ENCODE results near the gene RPGRIP1L. TPM values are rescaled to one million over a fixed set of nuclear protein-coding genes. Genes with fewer than 3 reads are reported as not detected.

The RPGRIP1L gene
- total RNA-seq, 4 donors from 2014 or later = 1.9 to 3.4 (median 2.7) TPM

DNA sequence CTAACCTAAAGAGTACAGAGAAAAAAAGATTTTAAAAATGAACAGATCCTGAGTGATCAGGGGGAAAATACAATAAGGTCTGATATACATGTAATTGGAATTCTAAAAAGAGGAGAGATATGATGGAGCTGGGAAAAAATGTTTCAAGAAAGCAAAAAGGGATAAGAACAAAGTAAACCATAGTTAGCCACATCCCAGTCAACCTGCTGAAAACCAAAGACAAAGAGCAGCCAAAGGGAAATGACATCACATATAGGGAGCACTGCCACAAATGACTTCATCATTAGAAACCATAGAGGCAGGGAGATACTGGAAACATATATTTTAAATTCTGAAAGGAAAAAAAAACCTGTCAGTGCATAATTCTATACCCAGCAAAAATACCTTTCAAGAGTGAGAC, 131.9 kb downstream of the RPGRIP1L start:
- TF ChIP-seq, protein P1, sequence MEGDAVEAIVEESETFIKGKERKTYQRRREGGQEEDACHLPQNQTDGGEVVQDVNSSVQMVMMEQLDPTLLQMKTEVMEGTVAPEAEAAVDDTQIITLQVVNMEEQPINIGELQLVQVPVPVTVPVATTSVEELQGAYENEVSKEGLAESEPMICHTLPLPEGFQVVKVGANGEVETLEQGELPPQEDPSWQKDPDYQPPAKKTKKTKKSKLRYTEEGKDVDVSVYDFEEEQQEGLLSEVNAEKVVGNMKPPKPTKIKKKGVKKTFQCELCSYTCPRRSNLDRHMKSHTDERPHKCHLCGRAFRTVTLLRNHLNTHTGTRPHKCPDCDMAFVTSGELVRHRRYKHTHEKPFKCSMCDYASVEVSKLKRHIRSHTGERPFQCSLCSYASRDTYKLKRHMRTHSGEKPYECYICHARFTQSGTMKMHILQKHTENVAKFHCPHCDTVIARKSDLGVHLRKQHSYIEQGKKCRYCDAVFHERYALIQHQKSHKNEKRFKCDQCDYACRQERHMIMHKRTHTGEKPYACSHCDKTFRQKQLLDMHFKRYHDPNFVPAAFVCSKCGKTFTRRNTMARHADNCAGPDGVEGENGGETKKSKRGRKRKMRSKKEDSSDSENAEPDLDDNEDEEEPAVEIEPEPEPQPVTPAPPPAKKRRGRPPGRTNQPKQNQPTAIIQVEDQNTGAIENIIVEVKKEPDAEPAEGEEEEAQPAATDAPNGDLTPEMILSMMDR (IDR thresholded peaks at IDR 0.05; ENCODE audit: low read depth) = no peak

DNA sequence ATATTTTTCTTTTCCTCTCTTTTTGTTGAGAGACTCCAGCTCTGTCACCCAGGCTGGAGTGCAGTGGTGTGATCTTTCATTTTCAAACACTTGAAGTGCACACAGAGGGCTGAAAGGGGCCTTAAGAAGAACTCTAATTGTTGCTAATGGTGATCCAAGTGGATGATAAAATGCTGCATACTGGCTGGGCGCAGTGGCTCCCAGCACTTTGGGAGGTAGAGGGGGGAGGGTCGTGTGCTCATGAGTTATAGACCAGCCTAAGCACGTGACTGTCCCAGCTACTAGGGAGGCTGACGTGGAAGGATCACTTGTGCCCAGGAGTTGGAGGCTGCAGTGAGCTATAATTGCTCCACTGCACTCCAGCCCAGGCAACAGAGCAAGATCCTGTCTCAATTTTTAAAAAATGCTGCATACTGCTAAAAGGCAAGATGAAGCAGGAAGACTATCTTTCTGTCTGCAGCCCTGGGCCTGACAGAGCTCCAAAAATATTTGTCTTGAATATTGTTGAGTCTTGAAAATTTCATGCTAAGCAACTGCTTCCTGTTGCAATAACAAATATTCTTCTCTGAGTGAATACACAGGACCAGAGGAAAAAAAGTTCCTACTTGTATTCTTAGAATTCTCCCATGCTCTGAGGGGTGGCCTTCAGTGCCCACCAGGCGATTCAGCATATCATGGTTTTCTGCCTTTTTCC, 137.0 kb downstream of the RPGRIP1L start:
- TF ChIP-seq, protein P1 (IDR thresholded peaks at IDR 0.05; ENCODE audit: low read depth) = no peak

DNA sequence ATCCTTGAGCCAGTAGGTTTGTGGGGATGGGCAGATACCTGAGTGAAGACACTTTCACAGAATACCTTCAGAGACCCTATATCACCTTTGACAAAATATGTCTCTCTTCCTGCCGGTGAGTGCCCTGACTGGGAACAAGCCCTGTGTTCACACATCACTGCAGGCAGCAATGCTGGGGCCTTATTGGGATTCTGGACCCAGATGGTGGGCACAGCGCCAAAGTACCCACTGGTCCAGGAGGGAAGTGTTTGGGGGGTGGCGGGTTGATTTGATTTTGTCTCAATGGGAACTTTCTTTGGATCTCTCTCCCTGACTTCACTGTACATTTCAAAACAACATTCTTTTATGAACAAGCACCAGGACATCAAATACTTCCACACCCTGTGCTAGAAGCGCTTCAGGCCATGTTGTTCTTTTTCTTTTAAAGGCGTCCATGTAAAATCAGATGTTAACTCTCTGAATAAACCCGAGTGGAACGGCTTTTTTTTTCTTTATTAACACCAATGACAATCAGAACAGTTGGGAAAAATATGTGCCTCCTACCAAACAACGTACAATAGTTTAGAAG, 138.3 kb downstream of the RPGRIP1L start:
- TF ChIP-seq, protein P1 (IDR thresholded peaks at IDR 0.05; ENCODE audit: low read depth) = no peak

DNA sequence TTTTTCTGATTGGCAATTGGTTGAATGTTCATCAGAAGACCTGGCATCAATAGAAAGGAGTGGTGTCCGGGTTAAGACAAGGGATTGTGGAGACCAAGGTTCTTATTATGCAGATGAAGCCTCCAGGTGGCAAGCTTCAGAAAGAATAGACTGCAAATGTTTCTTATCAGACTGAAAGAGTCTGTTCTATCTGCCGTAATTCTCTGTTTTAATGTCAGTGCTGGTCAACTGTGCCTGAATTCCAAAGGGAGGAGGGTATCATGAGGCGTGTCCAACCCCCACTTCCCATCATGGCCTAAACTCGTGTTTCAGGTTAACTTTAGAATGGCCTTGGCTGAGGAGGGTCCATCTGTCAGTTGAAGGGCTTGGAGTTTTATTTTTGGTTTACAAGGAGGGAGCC, 140.2 kb downstream of the RPGRIP1L start:
- TF ChIP-seq, protein P1 (IDR thresholded peaks at IDR 0.05; ENCODE audit: low read depth) = no peak

DNA sequence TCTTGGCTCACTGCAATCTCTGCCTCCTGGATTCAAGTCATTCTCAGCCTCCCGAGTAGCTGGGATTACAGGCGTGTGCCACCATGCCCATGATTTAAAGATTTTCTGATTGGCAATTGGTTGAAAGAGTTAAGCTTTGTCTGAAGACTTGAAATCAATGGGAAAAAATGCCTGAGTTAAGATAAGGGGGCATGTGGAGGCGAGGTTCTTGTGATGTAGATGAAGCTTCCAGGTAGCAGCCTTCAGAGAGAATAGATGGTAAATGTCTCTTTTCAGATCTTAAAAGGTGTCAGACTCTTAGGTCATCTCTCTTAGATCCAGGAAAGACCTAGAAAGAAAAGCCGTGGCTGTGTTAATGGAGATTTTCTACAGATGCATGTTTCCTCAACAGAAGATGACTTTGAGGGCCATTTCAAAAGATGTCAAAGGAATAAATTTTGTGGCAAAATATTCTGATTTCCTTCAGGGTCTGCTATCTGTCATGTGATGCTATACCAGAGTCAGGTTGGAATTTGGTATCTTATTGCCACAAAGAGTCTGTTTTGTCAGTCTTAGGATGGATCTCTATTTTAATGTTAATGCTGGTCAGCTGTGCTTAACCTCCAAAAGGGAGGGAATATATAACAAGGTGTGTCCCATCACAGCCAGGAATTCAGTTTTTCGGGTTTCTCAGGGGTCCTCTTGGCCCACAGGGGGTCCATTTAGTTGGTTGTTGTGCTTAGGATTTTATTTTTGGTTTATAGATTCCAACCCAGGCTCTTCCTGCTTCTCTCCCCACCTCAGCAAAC, 142.4 kb downstream of the RPGRIP1L start:
- TF ChIP-seq, protein P1 (IDR thresholded peaks at IDR 0.05; ENCODE audit: low read depth) = no peak

DNA sequence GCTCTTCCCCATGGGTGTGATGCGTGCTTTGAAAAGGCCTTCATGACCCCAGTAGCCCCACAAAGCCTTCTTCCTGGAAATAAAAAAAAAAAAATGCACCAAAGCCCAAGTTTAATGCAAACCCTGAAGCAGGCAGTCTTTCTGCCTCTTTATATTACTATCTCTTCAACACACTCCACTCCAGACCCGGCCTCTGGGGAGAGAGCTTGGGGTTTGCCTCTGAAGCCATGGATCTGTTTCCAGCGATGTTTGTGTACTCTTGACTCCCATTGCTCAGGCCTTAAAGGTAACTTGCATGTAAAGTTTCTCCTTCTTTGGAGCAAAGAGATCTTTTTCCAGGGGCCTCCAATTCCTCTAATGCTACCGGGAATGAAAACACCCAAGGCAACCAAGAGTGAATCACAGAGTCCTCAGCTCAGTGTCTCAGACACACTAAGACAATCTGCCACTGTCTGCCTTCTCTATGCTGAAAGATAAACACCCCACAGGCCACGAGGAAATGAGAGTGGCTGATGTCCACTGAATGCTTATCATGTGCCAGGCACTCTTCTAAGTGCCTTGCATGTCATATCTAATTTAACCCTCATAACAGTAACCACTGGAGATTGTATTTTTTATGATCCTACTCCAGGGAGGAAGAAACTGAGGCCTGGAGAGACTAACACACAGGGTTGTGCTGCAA, 144.2 kb downstream of the RPGRIP1L start:
- TF ChIP-seq, protein P1 (IDR thresholded peaks at IDR 0.05; ENCODE audit: low read depth) = no peak

DNA sequence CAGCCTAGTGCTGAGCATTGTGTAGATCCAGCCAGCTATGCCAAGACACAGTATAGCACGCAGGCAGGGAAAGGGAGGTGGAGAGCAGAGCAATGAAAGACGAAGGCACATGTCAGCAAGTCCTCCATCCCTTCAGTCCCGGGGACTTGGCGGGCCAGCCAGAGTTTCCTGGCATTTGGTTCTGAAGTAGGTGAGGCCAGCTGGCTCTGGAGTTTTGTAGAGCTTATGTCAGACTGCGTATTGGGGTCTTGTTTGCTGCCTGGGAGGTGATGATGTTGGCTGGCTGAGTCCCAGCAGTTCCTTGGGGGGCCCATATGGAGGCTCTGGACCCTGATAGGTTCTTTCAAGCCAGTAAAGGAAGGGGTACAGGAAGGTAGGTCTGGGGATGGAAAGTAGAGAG, 144.9 kb downstream of the RPGRIP1L start:
- TF ChIP-seq, protein P1 (IDR thresholded peaks at IDR 0.05; ENCODE audit: low read depth) = no peak

Data from subcutaneous adipose tissue (tissue), 4 donors.